Measurements from ENCODE around the gene LHPP. TPM values are rescaled to one million over a fixed set of nuclear protein-coding genes. Genes with fewer than 3 reads are reported as not detected.

LHPP gene
- total RNA-seq, 1 donor from 2014 or later: 7.6 TPM

- Histone ChIP-seq H3K27me3 (ENCODE audit: low read depth) (no peaks in the 10 kb centered on the region), H3K9me3 (replicated peaks) (no peaks in the 10 kb centered on the region), H3K36me3 (no peaks in the 10 kb centered on the region), H3K4me1 (peaks cover 23% of the 10 kb centered on the region), H3K27ac (replicated peaks) (peak overlapping the region; percentile 37), H3K4me3 (no peak overlapping the region)
- intact Hi-C loops (cut with micrococcal nuclease): loop anchor here (10.0 kb wide), 1 partner anchor 288 kb away; no protein-coding TSS in a partner anchor
- no peak for TF ChIP-seq CTCF (IDR thresholded peaks at IDR 0.05; ENCODE audit: borderline replicate concordance)
- no peak for DNase-seq
Measured at GRCh38 chr10:124536496-124537050, 75.0 kb downstream of the LHPP start.

DNA sequence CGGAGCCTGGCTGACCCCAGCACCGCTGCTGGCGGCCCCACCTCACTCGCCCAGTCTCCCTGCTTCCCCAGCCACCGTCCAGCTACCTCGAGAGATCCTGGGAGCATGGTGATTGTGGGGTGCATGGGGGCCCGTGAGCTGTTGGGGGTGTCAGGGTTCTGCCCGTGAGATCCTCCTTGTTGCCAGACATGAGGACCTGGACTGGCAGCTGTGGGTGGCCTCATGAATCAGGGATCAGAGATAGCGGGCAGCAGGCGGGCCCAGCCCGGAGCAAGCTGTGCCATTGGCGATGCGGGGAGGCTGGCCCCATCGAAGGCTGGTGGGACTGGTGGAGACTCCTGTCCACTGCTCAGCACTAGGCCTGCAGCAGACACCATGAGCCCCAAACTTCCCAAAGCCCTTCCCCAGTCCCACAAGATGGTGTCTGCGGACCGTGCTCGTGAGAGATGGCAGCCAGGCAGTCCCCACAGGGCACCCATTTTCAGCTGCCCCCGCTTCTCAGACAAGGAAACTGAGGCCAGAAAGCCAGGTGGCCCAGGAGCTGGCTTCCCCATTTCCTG, 75.6 kb downstream of the LHPP start:
- intact Hi-C loops (cut with micrococcal nuclease): loop anchor here (10.0 kb wide), 1 partner anchor 288 kb away; no protein-coding TSS in a partner anchor
- DNase-seq: no peak
- peaks cover 23% of the 10 kb centered on the region for H3K4me1 ChIP-seq

DNA sequence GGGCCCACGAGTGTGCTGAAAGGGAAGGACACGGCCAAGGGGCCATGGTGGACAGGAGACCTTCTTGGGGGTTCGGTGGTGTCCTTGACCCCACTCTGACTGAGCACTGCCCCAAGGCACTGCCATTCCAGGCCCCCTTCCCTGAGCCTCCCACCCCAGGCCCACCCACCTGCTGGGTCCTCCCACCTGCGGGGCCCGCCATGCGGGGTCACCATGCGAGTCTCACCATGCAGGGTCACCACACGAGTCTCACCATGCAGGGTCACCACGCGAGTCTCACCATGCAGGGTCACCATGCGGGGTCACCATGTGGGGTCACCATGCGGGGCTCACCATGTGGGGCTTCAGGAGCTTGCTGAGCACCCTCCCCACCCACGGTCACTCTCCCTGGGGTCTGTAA, 76.3 kb downstream of the LHPP start:
- Histone ChIP-seq H3K9me3 (replicated peaks) (no peaks in the 10 kb centered on the region), H3K36me3 (no peaks in the 10 kb centered on the region), H3K4me1 (peaks cover 23% of the 10 kb centered on the region), H3K27me3 (ENCODE audit: low read depth) (no peaks in the 10 kb centered on the region), H3K4me3 (no peak overlapping the region), H3K27ac (replicated peaks) (no peak overlapping the region)
- DNase-seq: no peak
- no peak for TF ChIP-seq CTCF (IDR thresholded peaks at IDR 0.05; ENCODE audit: borderline replicate concordance)
- intact Hi-C loops (cut with micrococcal nuclease): loop anchor here (10.0 kb wide), 1 partner anchor 287 kb away; no protein-coding TSS in a partner anchor

More for the DNA sequence above, 75.6 kb downstream of the LHPP start:
- no peak overlapping the region for H3K4me3 ChIP-seq
- no peaks in the 10 kb centered on the region for H3K27me3 ChIP-seq (ENCODE audit: low read depth)
- H3K9me3 ChIP-seq (replicated peaks): no peaks in the 10 kb centered on the region
- H3K27ac ChIP-seq (replicated peaks): no peak overlapping the region
- TF ChIP-seq CTCF (IDR thresholded peaks at IDR 0.05; ENCODE audit: borderline replicate concordance): no peak
- H3K36me3 ChIP-seq: no peaks in the 10 kb centered on the region

DNA sequence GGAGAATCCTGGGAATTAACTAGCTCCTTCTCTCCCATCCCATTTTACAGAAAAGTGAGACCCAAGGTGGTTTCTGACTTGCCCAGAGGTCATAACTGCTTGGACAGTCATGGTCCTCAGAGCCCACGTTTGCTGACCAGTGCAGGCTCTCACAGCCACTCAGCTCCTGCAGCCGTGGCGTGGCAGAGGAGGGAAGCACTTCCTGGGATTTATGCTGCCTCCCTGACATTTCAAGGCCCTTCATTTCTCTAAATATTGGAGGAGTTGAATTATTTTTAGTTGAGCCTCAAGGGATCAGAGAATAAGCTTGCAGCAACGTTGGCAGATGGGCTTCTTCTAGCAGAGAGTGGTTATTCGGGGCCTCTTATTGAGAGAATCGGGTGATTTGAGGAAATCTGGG, 77.1 kb downstream of the LHPP start:
- intact Hi-C loops (cut with micrococcal nuclease): loop anchor here (10.0 kb wide), 1 partner anchor 286 kb away; no protein-coding TSS in a partner anchor
- H3K27me3 ChIP-seq (ENCODE audit: low read depth): no peaks in the 10 kb centered on the region
- DNase-seq: no peak

More for the DNA sequence above, 77.1 kb downstream of the LHPP start:
- Histone ChIP-seq H3K9me3 (replicated peaks) (no peaks in the 10 kb centered on the region), H3K36me3 (no peaks in the 10 kb centered on the region), H3K4me3 (no peak overlapping the region), H3K27ac (replicated peaks) (peak overlapping the region; percentile 33), H3K4me1 (peaks cover 23% of the 10 kb centered on the region)
- no peak for TF ChIP-seq CTCF (IDR thresholded peaks at IDR 0.05; ENCODE audit: borderline replicate concordance)
